HG03439 (cell line): ENCODE results near the gene C1orf35.

ENCODE experiments used
- ATAC-seq: cut with Tn5 transposase; IDR thresholded peaks from one replicate; pipeline ENCODE4 v1.9.1; 2021; ENCODE audit warnings: mild to moderate bottlenecking, moderate library complexity; ENCODE audit not compliant: unreplicated experiment

Gene C1orf35

GRCh38 chr1:228109962-228110488 is 6.9 kb upstream of the C1orf35 start:
- no peak for ATAC-seq

DNA sequence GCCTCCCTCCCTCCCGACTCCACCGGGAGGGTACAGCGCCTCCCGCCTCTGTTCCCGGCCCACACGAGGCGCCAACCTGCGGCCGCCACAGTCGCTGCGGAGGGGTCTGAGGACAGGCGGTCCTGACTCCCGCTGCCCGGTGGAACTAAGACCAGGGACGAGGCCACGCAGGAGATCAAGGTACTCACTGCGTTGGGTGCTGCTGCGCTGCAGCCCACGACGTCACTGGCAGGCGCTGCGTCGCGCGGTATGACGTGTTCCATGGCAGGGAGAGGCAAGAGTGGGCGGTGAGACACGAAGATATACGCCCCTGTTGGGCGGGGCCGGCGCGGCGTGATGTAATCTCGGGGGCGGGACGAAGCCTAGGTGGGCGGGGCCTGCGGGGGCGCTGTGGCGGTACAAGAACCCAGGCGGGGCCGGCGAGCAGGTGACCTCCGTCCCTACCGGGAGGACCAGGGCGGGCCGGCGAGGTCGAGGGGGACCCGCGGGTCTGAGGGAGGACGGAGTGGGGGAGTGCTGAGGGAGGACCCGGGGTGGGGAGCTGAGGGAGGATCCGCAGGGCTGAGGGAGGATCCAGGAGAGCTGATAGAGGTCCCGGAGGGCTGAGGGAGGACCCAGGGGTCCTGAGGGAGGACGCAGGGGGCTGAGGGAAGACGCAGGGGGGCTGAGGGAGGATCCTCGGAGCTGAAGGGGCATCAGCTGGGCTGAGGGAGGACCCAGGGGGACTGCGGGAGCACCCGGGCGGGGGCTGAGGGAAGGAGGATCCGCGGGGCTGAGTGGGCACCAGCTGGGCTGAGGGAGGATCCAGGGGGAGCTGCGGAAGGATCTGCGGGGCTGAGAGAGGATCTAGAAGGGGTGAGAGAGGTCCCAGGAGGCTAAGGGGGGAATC is 6.2 kb upstream of the C1orf35 start, which contains the start of gene MRPL55:
Gene MRPL55 (minus strand): TSS at position 227 of the 889 bp plus-strand sequence. CDS start 1,039 bp downstream, outside the sequence.
- ATAC-seq, result peak; percentile 88

DNA sequence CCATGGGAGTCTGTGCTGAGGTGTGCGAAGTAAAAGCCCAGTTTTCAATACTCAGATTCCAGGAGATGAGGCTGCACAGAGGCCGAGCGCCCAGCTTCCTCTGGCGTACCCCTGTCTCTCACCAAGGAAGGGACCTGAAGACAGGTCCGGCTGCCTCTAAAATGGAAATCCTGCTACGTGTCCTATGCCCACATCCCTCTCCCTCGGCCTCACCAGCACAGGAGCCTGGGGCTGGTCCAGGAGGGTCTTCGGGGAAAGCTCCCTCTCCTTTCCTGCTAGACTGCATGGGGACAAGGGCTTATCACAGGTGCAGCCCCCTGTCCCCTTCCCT is 5.6 kb upstream of the C1orf35 start:
- ATAC-seq, result peak; percentile 2

DNA sequence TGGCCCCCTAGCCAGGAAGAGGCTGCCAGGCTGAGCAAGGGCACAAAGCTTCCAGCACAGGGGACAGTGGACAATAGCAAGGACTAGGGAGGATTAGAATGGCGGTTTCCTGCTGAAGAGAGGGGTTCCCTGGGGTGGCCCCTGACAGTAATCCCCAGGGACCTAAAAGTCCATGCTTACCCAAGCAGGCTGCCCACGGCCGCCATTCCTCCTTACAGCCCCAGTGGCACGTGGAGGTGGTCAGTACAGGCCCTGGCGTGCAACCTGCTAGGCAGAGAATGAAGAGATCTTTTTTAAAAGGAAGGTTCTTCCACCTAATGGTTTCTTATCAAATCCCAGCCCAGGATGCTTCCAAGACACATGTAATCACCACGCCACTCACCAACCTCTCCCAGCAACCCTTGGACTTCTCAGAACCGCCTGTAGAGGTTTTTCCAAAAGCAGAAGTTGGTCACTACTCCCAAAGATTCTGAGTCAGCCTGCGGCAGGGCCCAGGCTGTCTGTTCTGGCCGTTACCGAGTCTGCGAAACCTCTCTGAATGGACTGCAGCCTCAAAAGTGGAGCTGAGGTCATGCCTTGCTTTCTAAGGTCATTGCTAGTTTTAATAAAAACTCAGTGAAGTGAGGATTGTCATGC is 5.0 kb upstream of the C1orf35 start:
- no peak for ATAC-seq

- ATAC-seq, result no peak
Measured at GRCh38 chr1:228107636-228108035, 4.5 kb upstream of the C1orf35 start.

DNA sequence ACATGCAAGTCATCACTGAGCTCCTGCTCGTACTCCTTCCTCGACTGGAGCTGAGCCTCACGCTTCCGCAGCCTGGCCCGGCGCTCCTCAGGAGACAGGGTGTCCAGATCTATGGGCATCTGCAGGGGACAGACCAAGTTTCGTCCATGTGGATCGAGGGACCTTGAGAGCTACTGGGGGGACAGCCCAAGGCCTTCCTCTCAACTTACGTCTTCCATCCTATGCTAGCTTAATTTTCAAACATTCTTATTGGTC is 3.6 kb upstream of the C1orf35 start:
- ATAC-seq, result no peak

- ATAC-seq, result no peak
Measured at GRCh38 chr1:228105996-228106799, 3.1 kb upstream of the C1orf35 start.

GRCh38 chr1:228105270-228105995 is 2.3 kb upstream of the C1orf35 start:
- no peak for ATAC-seq

DNA sequence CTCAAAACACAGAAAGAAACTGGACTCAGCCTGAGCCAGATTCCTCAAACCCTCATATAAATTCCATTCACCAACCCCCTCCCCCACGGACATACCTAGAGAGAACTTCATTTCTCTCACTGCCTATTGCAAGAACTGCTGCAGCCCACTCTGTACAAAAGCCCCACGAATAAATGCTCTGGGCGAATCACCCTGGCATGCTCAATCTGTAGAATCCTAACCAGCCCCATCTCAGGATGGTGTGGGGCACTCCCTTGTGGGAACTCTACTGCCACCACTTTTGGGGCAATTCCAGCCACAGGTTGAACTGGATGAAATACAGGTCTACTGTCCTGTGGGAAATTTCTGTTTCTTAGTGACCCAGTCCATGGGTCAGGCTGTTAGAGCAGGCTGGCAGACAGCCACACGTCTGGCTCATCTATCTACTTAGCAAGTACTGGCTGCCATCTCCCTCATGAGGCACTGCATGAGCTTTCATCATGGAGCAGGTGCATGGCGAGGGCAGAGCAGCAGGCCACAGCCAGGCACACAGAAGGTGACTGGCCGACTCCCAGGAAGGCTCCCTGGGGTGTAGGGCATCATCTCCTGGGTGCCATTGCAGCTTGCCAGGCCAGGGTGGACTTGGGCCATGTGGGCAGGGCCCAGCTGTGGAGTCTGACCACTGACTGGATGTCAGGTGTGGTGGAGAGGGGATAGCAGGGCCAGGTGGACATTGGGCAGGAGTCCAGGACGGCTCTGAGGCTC is 1.6 kb upstream of the C1orf35 start:
- no peak for ATAC-seq

DNA sequence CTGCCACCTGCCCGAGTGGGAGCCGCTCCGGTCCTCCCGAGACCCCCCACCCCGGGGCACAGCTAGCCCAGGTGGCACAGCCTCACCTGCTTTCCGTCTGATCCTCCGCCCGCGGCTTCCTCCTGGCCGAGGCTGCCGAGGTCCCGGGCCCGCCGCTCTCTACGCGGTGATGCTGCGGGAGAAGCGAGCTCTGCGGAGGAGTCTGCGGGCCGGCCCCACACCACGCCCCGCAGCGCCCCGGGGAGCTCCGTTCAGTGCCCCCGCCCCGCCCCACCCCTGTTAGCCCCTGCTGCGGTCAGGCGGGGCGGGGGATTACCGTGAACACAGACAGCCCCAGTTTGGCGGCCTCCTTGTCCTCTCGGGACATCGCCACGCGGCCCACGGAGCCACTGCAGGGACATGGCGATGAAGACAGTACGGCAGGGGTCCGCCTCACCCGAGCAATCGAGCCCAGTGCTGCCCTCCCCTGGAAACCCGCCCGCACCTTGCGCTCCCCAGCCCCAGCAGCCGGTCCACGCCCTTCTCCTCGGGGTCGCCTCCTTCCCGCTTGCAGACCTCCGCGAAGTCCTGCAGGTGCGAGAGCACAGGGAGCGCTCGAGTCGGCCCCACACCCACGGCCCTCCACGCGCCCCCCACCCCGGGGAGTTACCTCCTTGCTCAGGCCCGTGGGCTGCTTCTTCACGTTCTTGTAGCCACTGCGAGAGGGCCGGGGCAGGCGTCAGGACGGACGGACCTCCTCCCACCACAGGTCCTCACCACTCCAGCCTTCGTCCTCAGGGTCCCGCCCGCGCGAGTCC is 933 bp downstream of the C1orf35 start:
- peak; percentile 14 for ATAC-seq

DNA sequence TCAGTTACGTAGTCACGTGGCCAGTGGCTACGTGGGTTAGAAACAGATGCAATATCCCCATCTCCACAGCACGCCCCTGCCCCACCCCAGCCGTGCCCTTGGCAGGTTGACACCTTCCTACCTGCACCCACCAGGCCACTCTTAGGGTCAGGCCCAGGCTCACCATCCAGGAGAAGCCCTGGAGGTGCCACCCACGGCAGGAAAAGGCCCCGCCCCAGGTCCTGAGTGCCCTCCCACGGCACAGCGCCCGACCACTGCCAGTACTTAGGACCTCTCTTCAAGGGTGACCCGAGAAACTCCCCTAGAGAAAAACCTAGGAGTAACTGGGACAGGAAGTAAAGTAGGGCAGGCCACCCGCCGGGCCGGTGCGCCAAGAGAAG is 1.5 kb downstream of the C1orf35 start:
- ATAC-seq, result peak; percentile 0

GRCh38 chr1:228100822-228101613 is 2.1 kb downstream of the C1orf35 start:
- ATAC-seq, result no peak

DNA sequence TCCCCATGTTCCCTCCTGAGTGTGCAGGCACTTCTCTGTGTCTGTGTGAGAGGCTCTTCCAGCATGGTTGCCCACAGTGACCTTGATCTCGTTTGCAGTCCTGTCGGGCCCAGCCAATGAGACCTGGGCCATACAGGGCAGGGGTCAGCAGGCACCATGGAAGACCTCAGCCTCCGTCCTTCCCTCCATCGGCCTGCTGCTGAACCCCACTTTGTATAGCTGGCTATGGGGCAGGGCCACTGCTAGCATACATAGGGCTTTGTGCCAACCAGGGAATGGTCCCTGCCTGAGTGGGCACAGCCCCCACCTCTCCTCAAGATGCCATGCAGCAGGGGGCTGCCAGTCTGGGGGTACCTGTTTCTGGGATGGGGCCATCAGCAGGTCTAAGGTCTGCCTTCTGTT is 3.8 kb downstream of the C1orf35 start:
- ATAC-seq, result no peak

GRCh38 chr1:228098323-228098931 is 4.7 kb downstream of the C1orf35 start:
- no peak for ATAC-seq

- ATAC-seq, result no peak
Measured at GRCh38 chr1:228097333-228098081, 5.6 kb downstream of the C1orf35 start.

GRCh38 chr1:228096416-228097332 is 6.5 kb downstream of the C1orf35 start:
- no peak for ATAC-seq
